Karpas-422 (cell line): Measurements from ENCODE around the gene SAV1. TPM values are rescaled to one million over a fixed set of nuclear protein-coding genes. Genes with fewer than 3 reads are reported as not detected.
"Not testable (repeated sequence)": the region's sequence is repeated elsewhere in the genome, so short reads cannot be mapped to it uniquely, and the experiment has no call there.

Experiments used
- DNase-seq: peaks from one replicate; pipeline ENCODE4 v3.0.0-alpha.2; 2015
- H2AFZ ChIP-seq: fragments of 200-600 bp; sonication (generic); 2 replicates; pipeline ENCODE4 v1.6.1; 2014; ENCODE audit warnings: antibody characterized with exemption, low read length, mixed read lengths
- H3K27ac ChIP-seq: fragments of 200-600 bp; sonication (generic); 2 replicates; pipeline ENCODE4 v1.5.1; 2014; ENCODE audit warnings: mild to moderate bottlenecking, low read length, moderate library complexity
- H3K27me3 ChIP-seq: fragments of 200-600 bp; sonication (generic); 2 replicates; pipeline ENCODE4 v1.6.1; 2014; ENCODE audit warnings: low read length, mixed read lengths
- H3K36me3 ChIP-seq: fragments of 200-600 bp; sonication (generic); 2 replicates; pipeline ENCODE4 v1.6.1; 2014; ENCODE audit warnings: low read length, mixed read lengths; ENCODE audit not compliant: insufficient read depth
- H3K4me1 ChIP-seq: fragments of 200-600 bp; sonication (generic); 2 replicates; pipeline ENCODE4 v1.6.1; 2014; ENCODE audit warnings: mild to moderate bottlenecking, low read length, mixed read lengths
- H3K4me2 ChIP-seq: fragments of 200-600 bp; sonication (generic); 2 replicates; pipeline ENCODE4 v1.6.1; 2014; ENCODE audit warnings: low read length, low read depth, mild to moderate bottlenecking; ENCODE audit not compliant: poor library complexity, severe bottlenecking
- H3K4me3 ChIP-seq: fragments of 200-600 bp; sonication (generic); 2 replicates; pipeline ENCODE4 v1.5.1; 2014; ENCODE audit warnings: mild to moderate bottlenecking, antibody characterized with exemption, low read length, mixed read lengths
- H3K79me2 ChIP-seq: fragments of 200-600 bp; sonication (generic); 2 replicates; pipeline ENCODE4 v1.6.1; 2014; ENCODE audit warnings: mild to moderate bottlenecking, low read length, mixed read lengths
- H3K9ac ChIP-seq: fragments of 200-600 bp; sonication (generic); 2 replicates; pipeline ENCODE4 v1.6.0; 2014; ENCODE audit warnings: low read length
- H3K9me2 ChIP-seq: fragments of 200-600 bp; sonication (generic), shearing (Covaris generic); replicated peaks from 2 replicates; pipeline ENCODE4 v1.6.0; 2014; ENCODE audit warnings: mild to moderate bottlenecking, low read length, moderate library complexity; ENCODE audit not compliant: insufficient read depth
- H3K9me3 ChIP-seq: fragments of 300-700, 200-600 bp; sonication (generic); 2 replicates; pipeline ENCODE4 v1.6.1; 2014; ENCODE audit warnings: low read length, mixed read lengths
- H4K20me1 ChIP-seq: fragments of 200-600 bp; sonication (generic); 2 replicates; pipeline ENCODE4 v1.6.1; 2014; ENCODE audit warnings: mild to moderate bottlenecking, antibody characterized with exemption, low read length, low read depth; ENCODE audit not compliant: insufficient read depth
- total RNA-seq: library from RNA; depleted of rRNA; stranded (reverse); fragments of >200 nt; shearing (Covaris generic); gene quantifications from 2 replicates; pipeline ENCODE4 v1.2.3, GENCODE V29; 2014; ENCODE audit warnings: low replicate concordance

Gene SAV1
- total RNA-seq, 1 experiment from 2014 or later = 22.0 TPM

DNA sequence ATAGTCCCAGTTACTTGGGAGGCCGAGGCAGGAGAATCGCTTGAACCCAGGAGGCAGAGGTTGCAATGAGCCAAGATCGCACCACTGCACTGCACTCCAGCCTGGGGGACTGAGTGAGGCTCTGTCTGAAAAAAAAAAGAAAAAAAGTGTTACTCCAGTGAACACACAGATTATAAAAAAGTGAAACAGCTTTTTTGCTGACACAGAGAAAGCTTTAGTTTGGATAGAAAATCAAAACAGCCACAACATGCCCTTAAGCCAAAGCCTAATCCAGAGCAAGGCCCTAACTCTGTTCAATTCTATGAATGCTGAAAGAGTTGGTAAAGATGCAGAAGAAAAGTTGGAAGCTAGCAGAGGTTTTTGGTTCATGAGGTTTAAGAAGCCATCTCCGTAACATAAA lies 43.2 kb downstream of the SAV1 start:
- not testable (repeated sequence) for DNase-seq, H3K27me3 ChIP-seq, H3K79me2 ChIP-seq

DNA sequence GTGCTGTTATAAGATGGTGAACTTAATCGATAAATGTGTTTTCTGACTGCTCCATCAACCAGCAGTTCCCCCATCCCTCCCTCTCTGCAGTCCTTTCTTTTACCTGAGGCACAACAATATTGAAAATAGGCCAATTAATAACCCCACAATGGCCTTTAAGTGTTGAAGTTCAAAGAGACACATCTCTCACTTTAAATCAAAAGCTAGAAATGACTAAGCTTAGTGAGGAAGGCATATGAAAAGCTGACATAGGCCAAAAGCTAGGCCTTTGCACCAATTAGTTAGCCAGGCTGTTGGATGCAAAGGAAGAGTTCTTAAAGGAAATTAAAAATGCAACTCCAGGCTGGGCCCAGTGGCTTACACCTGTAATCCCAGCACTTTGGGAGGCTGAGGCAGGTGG lies 43.7 kb downstream of the SAV1 start:
- Histone ChIP-seq H3K79me2 (no peaks in the 10 kb centered on the region), H3K27ac (no peak overlapping the region), H3K4me1 (no peaks in the 10 kb centered on the region), H3K9me2 (no peaks in the 10 kb centered on the region), H3K9ac (no peak overlapping the region), H3K9me3 (no peaks in the 10 kb centered on the region), H3K27me3 (no peaks in the 10 kb centered on the region), H3K4me2 (no peak overlapping the region), H2AFZ (no peak overlapping the region), H3K36me3 (no peaks in the 10 kb centered on the region), H4K20me1 (no peaks in the 10 kb centered on the region), H3K4me3 (no peak overlapping the region)
- no peak for DNase-seq

More for the DNA sequence above, 43.2 kb downstream of the SAV1 start:
- H3K9me2 ChIP-seq, H3K4me1 ChIP-seq, H3K27ac ChIP-seq, H3K9me3 ChIP-seq, H2AFZ ChIP-seq, H3K36me3 ChIP-seq, H3K4me3 ChIP-seq, H3K4me2 ChIP-seq, H4K20me1 ChIP-seq, H3K9ac ChIP-seq: not testable (repeated sequence)

DNA sequence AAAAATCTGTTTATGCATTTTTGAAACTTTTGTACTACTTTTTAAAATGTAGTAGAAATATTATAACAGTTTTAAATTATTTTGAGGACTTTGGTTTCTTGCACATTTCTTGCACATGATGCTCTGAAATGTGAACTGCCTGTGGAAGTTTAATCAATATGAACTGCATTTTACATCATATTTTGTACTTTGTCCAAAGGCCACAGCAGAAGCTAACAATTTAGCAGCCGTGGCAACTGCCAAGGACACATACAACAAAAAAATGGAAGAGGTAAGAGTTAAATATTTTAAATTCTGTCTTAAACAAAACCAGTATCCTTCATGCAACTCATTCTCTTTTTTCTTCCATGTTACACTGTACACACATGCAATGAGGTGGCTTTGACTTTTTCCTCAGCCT lies 45.1 kb downstream of the SAV1 start:
- H3K36me3 ChIP-seq = no peaks in the 10 kb centered on the region
- no peaks in the 10 kb centered on the region for H4K20me1 ChIP-seq
- H3K9me2 ChIP-seq = no peaks in the 10 kb centered on the region
- no peak overlapping the region for H2AFZ ChIP-seq
- no peak overlapping the region for H3K4me2 ChIP-seq
- no peak overlapping the region for H3K9ac ChIP-seq
- H3K9me3 ChIP-seq = no peaks in the 10 kb centered on the region
- H3K79me2 ChIP-seq = no peaks in the 10 kb centered on the region
- H3K4me1 ChIP-seq = no peaks in the 10 kb centered on the region
- H3K27ac ChIP-seq = no peak overlapping the region
- DNase-seq = no peak
- no peak overlapping the region for H3K4me3 ChIP-seq
- no peaks in the 10 kb centered on the region for H3K27me3 ChIP-seq

GRCh38 chr14:50620341-50620740 lies 47.8 kb downstream of the SAV1 start:
- H3K9ac ChIP-seq = no peak overlapping the region
- no peaks in the 10 kb centered on the region for H3K36me3 ChIP-seq
- no peaks in the 10 kb centered on the region for H3K9me3 ChIP-seq
- DNase-seq = no peak
- H3K27me3 ChIP-seq = 0 out of 2 replicates have a peak, but pooled peaks cover 2% of the 10 kb centered on the region
- no peak overlapping the region for H3K27ac ChIP-seq
- no peak overlapping the region for H2AFZ ChIP-seq
- no peaks in the 10 kb centered on the region for H3K9me2 ChIP-seq
- no peaks in the 10 kb centered on the region for H4K20me1 ChIP-seq
- H3K4me3 ChIP-seq = no peak overlapping the region
- H3K79me2 ChIP-seq = no peaks in the 10 kb centered on the region
- H3K4me1 ChIP-seq = no peaks in the 10 kb centered on the region
- no peak overlapping the region for H3K4me2 ChIP-seq

- DNase-seq = peak; percentile 75
- no peak overlapping the region for H3K9ac ChIP-seq
- H4K20me1 ChIP-seq = no peaks in the 10 kb centered on the region
- no peaks in the 10 kb centered on the region for H3K36me3 ChIP-seq
- H3K27ac ChIP-seq = no peak overlapping the region
- no peaks in the 10 kb centered on the region for H3K4me1 ChIP-seq
- H2AFZ ChIP-seq = no peak overlapping the region
- no peaks in the 10 kb centered on the region for H3K79me2 ChIP-seq
- no peak overlapping the region for H3K4me2 ChIP-seq
- H3K9me3 ChIP-seq = no peaks in the 10 kb centered on the region
- H3K4me3 ChIP-seq = no peak overlapping the region
- no peaks in the 10 kb centered on the region for H3K9me2 ChIP-seq
- 0 out of 2 replicates have a peak, but pooled peaks cover 2% of the 10 kb centered on the region for H3K27me3 ChIP-seq
Observed at GRCh38 chr14:50619569-50620141, 48.5 kb downstream of the SAV1 start.

- no peak overlapping the region for H3K4me2 ChIP-seq
- no peaks in the 10 kb centered on the region for H3K36me3 ChIP-seq
- no peaks in the 10 kb centered on the region for H3K9me2 ChIP-seq
- no peak overlapping the region for H2AFZ ChIP-seq
- no peak overlapping the region for H3K9ac ChIP-seq
- H3K27me3 ChIP-seq = 0 out of 2 replicates have a peak, but pooled peaks cover 2% of the 10 kb centered on the region
- no peaks in the 10 kb centered on the region for H4K20me1 ChIP-seq
- no peak for DNase-seq
- no peak overlapping the region for H3K4me3 ChIP-seq
- no peaks in the 10 kb centered on the region for H3K79me2 ChIP-seq
- no peak overlapping the region for H3K27ac ChIP-seq
- no peaks in the 10 kb centered on the region for H3K9me3 ChIP-seq
- H3K4me1 ChIP-seq = peaks cover 7% of the 10 kb centered on the region
Observed at GRCh38 chr14:50616275-50616674, 51.8 kb downstream of the SAV1 start.

DNA sequence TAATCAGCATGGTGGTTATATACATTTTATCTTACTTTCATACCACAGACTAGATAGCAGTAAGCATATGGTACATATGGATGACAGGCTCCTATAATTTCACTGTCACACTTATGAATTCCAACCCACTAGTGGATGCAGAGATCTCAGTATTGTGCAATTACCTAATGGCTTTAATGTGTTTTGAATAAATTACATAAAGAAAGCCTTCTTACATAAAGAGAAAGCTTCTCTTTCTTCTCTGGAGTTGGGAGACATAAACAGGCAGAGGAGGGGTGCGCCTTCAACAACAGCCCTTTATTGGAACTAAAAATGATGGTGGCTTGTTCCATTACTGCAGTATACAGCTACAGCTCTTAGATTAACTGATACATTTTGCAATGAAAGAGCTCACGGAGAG lies 52.6 kb downstream of the SAV1 start:
- Histone ChIP-seq H3K4me1 (peaks cover 7% of the 10 kb centered on the region), H3K9me2 (no peaks in the 10 kb centered on the region), H3K9ac (no peak overlapping the region), H3K79me2 (no peaks in the 10 kb centered on the region), H3K27me3 (0 out of 2 replicates have a peak, but pooled peaks cover 2% of the 10 kb centered on the region), H3K9me3 (no peaks in the 10 kb centered on the region), H2AFZ (no peak overlapping the region), H4K20me1 (no peaks in the 10 kb centered on the region), H3K27ac (no peak overlapping the region), H3K4me3 (no peak overlapping the region), H3K4me2 (no peak overlapping the region), H3K36me3 (no peaks in the 10 kb centered on the region)
- no peak for DNase-seq

- Histone ChIP-seq H3K36me3 (no peaks in the 10 kb centered on the region), H3K9ac (no peak overlapping the region), H3K4me2 (no peak overlapping the region), H3K9me3 (no peaks in the 10 kb centered on the region), H3K4me3 (no peak overlapping the region), H2AFZ (no peak overlapping the region), H3K27me3 (0 out of 2 replicates have a peak, but pooled peaks cover 2% of the 10 kb centered on the region), H3K4me1 (peaks cover 7% of the 10 kb centered on the region), H3K9me2 (no peaks in the 10 kb centered on the region), H3K27ac (no peak overlapping the region), H4K20me1 (no peaks in the 10 kb centered on the region), H3K79me2 (no peaks in the 10 kb centered on the region)
- no peak for DNase-seq
Observed at GRCh38 chr14:50615056-50615455, 53.0 kb downstream of the SAV1 start.
